GM12878 (cell line): Measurements from ENCODE around the gene LLCFC1. TPM values are rescaled to one million over a fixed set of nuclear protein-coding genes. Genes with fewer than 3 reads are reported as not detected.
A peak's percentile ranks its signal among the peaks of the same experiment; 100 is the strongest.

Source experiments
- ATAC-seq: fragments of 200-7000 bp; cut with Tn5 transposase; 3 replicates; pipeline ENCODE4 v1.9.1; 2020; ENCODE audit warnings: mild to moderate bottlenecking, moderate library complexity
- BruUV-seq: library from RNA; stranded (reverse); fragments of 400-500 nt; replicated peaks from 2 replicates; lab custom pipeline; 2021; lab: Mats Ljungman, UMichigan
- CTCF ChIA-PET: fragments of 300-600 bp; sonication (Branson Sonifier 250); formaldehyde crosslinking; extraction: SDS; loops from one replicate; lab custom pipeline; 2021; ENCODE audit warnings: inconsistent platforms; lab: Yijun Ruan, JAX
- POLR2A ChIA-PET: fragments of 350-600 bp; formaldehyde crosslinking; extraction: SDS; loops from one replicate; lab custom pipeline; 2021; ENCODE audit warnings: inconsistent platforms; lab: Charles Lee
- RAD21 ChIA-PET: fragments of 300-600 bp; sonication (Branson Sonifier 250); formaldehyde crosslinking; loops from one replicate; lab custom pipeline; 2023; ENCODE audit warnings: antibody characterized with exemption; ENCODE audit not compliant: unreplicated experiment; lab: Charles Lee
- SMC1A ChIA-PET: fragments of 300-600 bp; sonication (Branson Sonifier 250); formaldehyde crosslinking; loops from one replicate; lab custom pipeline; 2023; ENCODE audit not compliant: unreplicated experiment, uncharacterized antibody; lab: Charles Lee
- DNase-seq: peaks from one replicate; pipeline ENCODE4 v3.0.0-alpha.2; 2011; ENCODE audit warnings: low read depth, low spot score
- FAIRE-seq: peaks from 3 replicates; lab custom pipeline; 2011; peaks lifted over from hg19 to GRCh38; lab: Jason Lieb, UNC
- H2AFZ ChIP-seq: 2 replicates; pipeline ENCODE4 v1.6.0; 2011; ENCODE audit warnings: low read depth, low read length, control low read depth; ENCODE audit not compliant: control insufficient read depth
- H3K27ac ChIP-seq: 2 replicates; pipeline ENCODE4 v1.5.1; 2011; ENCODE audit warnings: control low read depth; ENCODE audit not compliant: control insufficient read depth, insufficient read depth
- H3K27me3 ChIP-seq, 2 experiments: replicated peaks in 1 of 2; 2 replicates each; pipeline versions ENCODE4 v1.6.0 to v1.6.1; 2011; ENCODE audit warnings: low read length in 1 of 2; ENCODE audit not compliant: control insufficient read depth in 2 of 2, insufficient read depth in 2 of 2
- H3K36me3 ChIP-seq, 2 experiments: 2 replicates each; pipeline ENCODE4 v1.5.1; 2011; ENCODE audit warnings: low read length in 1 of 2; ENCODE audit not compliant: control insufficient read depth in 2 of 2, insufficient read depth in 2 of 2
- H3K4me1 ChIP-seq: 2 replicates; pipeline ENCODE4 v1.6.1; 2011; ENCODE audit warnings: mild to moderate bottlenecking, low read length, moderate library complexity, mixed read lengths; ENCODE audit not compliant: control insufficient read depth, insufficient read depth
- H3K4me2 ChIP-seq: 2 replicates; pipeline ENCODE4 v1.6.0; 2011; ENCODE audit warnings: control low read depth; ENCODE audit not compliant: control insufficient read depth, insufficient read depth
- H3K4me3 ChIP-seq: fragments of 200-600 bp; sonication (generic); 2 replicates; pipeline ENCODE4 v1.5.1; 2016
- H3K79me2 ChIP-seq: 2 replicates; pipeline ENCODE4 v1.6.0; 2011; ENCODE audit warnings: low read length; ENCODE audit not compliant: control insufficient read depth, insufficient read depth
- H3K9ac ChIP-seq: 2 replicates; pipeline ENCODE4 v1.8.0; 2011; ENCODE audit warnings: low read length, control low read depth, mixed read lengths; ENCODE audit not compliant: control insufficient read depth, insufficient read depth
- H3K9me3 ChIP-seq: replicated peaks from 3 replicates; pipeline ENCODE4 v1.5.1; 2011; ENCODE audit warnings: mild to moderate bottlenecking, low read length; ENCODE audit not compliant: control insufficient read depth, insufficient read depth
- H4K20me1 ChIP-seq: 2 replicates; pipeline ENCODE4 v1.6.0; 2011; ENCODE audit not compliant: control insufficient read depth, insufficient read depth
- ASH2L ChIP-seq: fragments of 300-600, 200-600 bp; sonication (generic); IDR thresholded peaks from 2 replicates; pipeline ENCODE4 v1.6.1; 2017; ENCODE audit warnings: low read depth, mild to moderate bottlenecking, borderline replicate concordance
- BACH1 ChIP-seq: fragments of 450-650 bp; IDR thresholded peaks from 2 replicates; pipeline ENCODE4 v1.6.1; 2017; ENCODE audit warnings: mild to moderate bottlenecking, borderline replicate concordance
- DPF2 ChIP-seq: fragments of 450-650 bp; IDR thresholded peaks from 2 replicates; pipeline ENCODE4 v1.6.1; 2017; ENCODE audit warnings: mild to moderate bottlenecking
- HCFC1 ChIP-seq: fragments of 150-350 bp; IDR thresholded peaks from 2 replicates; pipeline ENCODE4 v1.6.1; 2014; ENCODE audit warnings: low read length
- HDAC2 ChIP-seq: fragments of 200-600 bp; sonication (generic); IDR thresholded peaks from 2 replicates; pipeline ENCODE4 v1.6.1; 2017
- IRF5 ChIP-seq: fragments of 450-650 bp; IDR thresholded peaks from 2 replicates; pipeline ENCODE4 v1.6.1; 2017; ENCODE audit warnings: borderline replicate concordance
- MAX ChIP-seq: IDR thresholded peaks from 2 replicates; pipeline ENCODE4 v1.6.1; 2012; ENCODE audit warnings: low read depth, low read length, improper control_type of control experiment
- NR2C1 ChIP-seq: fragments of 450-650 bp; IDR thresholded peaks from 2 replicates; pipeline ENCODE4 v1.6.1; 2017; ENCODE audit warnings: antibody characterized with exemption, mild to moderate bottlenecking, moderate library complexity
- PKNOX1 ChIP-seq: fragments of 450-650 bp; IDR thresholded peaks from 2 replicates; pipeline ENCODE4 v1.6.1; 2016; ENCODE audit warnings: mild to moderate bottlenecking
- POLR2AphosphoS2 ChIP-seq: IDR thresholded peaks from 2 replicates; pipeline ENCODE4 v1.6.1; 2011; ENCODE audit warnings: low read depth, mild to moderate bottlenecking, low read length, improper control_type of control experiment, moderate library complexity
- RCOR1 ChIP-seq: conservative IDR thresholded peaks from 2 replicates; pipeline ENCODE4 v1.6.1; 2012; ENCODE audit warnings: low read depth, low read length, improper control_type of control experiment
- REST ChIP-seq: IDR thresholded peaks from 2 replicates; pipeline ENCODE4 v1.6.1; 2012; ENCODE audit warnings: mild to moderate bottlenecking, low read depth, low read length
- RFX5 ChIP-seq: IDR thresholded peaks from 2 replicates; pipeline ENCODE4 v1.6.1; 2011; ENCODE audit warnings: low read depth, low read length, improper control_type of control experiment
- SUZ12 ChIP-seq: fragments of 200-600 bp; sonication (generic); IDR thresholded peaks from one replicate; pipeline ENCODE4 v1.6.1; 2018; ENCODE audit warnings: antibody characterized with exemption, mild to moderate bottlenecking; ENCODE audit not compliant: unreplicated experiment
- TCF12 ChIP-seq: IDR thresholded peaks from 2 replicates; pipeline ENCODE4 v1.6.1; 2011; ENCODE audit warnings: low read depth, mild to moderate bottlenecking, low read length
- TCF7 ChIP-seq: IDR thresholded peaks from 2 replicates; pipeline ENCODE4 v1.6.1; 2014; ENCODE audit warnings: antibody characterized with exemption, borderline replicate concordance
- USF2 ChIP-seq: IDR thresholded peaks from 2 replicates; pipeline ENCODE4 v1.6.1; 2011; ENCODE audit warnings: low read depth, low read length, improper control_type of control experiment, borderline replicate concordance
- WRNIP1 ChIP-seq: IDR thresholded peaks from 2 replicates; pipeline ENCODE4 v1.6.1; 2011; ENCODE audit warnings: low read depth, low read length, improper control_type of control experiment, borderline replicate concordance
- YY1 ChIP-seq: IDR thresholded peaks from 2 replicates; pipeline ENCODE4 v1.6.1; 2011; ENCODE audit warnings: low read depth, mild to moderate bottlenecking, low read length
- WGBS: methylation state at CpG from one replicate; pipeline ENCODE4 v1.1.6; 2016; ENCODE audit warnings: low lambda C conversion rate; ENCODE audit not compliant: insufficient replicate concordance, insufficient coverage; ENCODE audit errors: missing lambda C conversion rate; 5-methylcytosine and 5-hydroxymethylcytosine counted together
- in situ Hi-C: fragments of 300-500 bp; cut with MboI; formaldehyde crosslinking; loops from 9 replicates; pipeline ENCODE4 v1.14.3; 2018; ENCODE audit warnings: mixed read lengths
- intact Hi-C: fragments of 100-400 bp; cut with micrococcal nuclease; formaldehyde crosslinking; loops from one replicate; pipeline ENCODE4 v1.14.2; 2022; ENCODE audit not compliant: unreplicated experiment
- polyA plus RNA-seq, 11 experiments: library from polyadenylated mRNA; depleted of rRNA in 4 of 11; unstranded in 6 of 11; stranded (reverse) in 5 of 11; fragments of >200 nt; fragmentation: Nextera tagmentation in 4 of 11; fragmentation: Illumina TruSeq in 1 of 11; extraction: Ambion mirVana in 4 of 11; extraction: Trizol in 1 of 11; gene quantifications; 1 replicate in 1 of 11; 2 replicates in 10 of 11; pipeline versions ENCODE4 v1.2.1 to v1.2.3, GENCODE V29; 2011 to 2016; ENCODE audit warnings: inconsistent platforms in 2 of 11, missing spikeins in 2 of 11, low read depth in 1 of 11
- total RNA-seq, 4 experiments: library from RNA; depleted of rRNA in 3 of 4; stranded (reverse); fragments of >200 nt in 3 of 4; fragmentation: Illumina TruSeq in 1 of 4; extraction: Trizol in 1 of 4; gene quantifications; 2 replicates each; pipeline versions ENCODE4 v1.2.1 to v1.2.3, GENCODE V29; 2013 to 2021

LLCFC1 gene
- total and polyA plus RNA-seq, 10 of the 15 experiments (the other 5 are each of a cell fraction or from before 2014, with no cell fraction given) = not detected

GRCh38 chr7:142943706-142944268 is 4.5 kb downstream of the LLCFC1 start:
- CTCF ChIA-PET = interaction anchor here (0.6 kb wide), 1 partner anchor 49 kb away, joined by 3 read pairs; no protein-coding TSS in a partner anchor
- Histone ChIP-seq H3K9me3 (no peaks in the 10 kb centered on the region; the same call in 2 of the 3 replicates), H3K4me2 (no peak overlapping the region), H3K27me3 (no peaks in the 10 kb centered on the region; a peak in 1 of 4 replicates), H3K27ac (no peak overlapping the region), H4K20me1 (no peaks in the 10 kb centered on the region), H3K9ac (no peak overlapping the region), H3K79me2 (no peaks in the 10 kb centered on the region), H3K4me1 (no peaks in the 10 kb centered on the region), H3K4me3 (no peak overlapping the region), H3K36me3 (no peaks in the 10 kb centered on the region), H2AFZ (0 out of 2 replicates have a peak overlapping the region, but pooled peaks have one; percentile 7)
- FAIRE-seq (no peak), ATAC-seq (peak; percentile 21; the same call in 1 of the 3 replicates), DNase-seq (no peak)
- in situ Hi-C loops (no loop called here), intact Hi-C loops (no loop called here)
- BruUV-seq = no TSS peak
- WGBS = under 1% methylated on average over 7 of the region's 7 CpGs
- POLR2A ChIA-PET = no interaction called here
- SMC1A ChIA-PET = interaction anchor here (0.9 kb wide), 1 partner anchor 21 kb away, joined by 3 read pairs; no protein-coding TSS in a partner anchor
- RAD21 ChIA-PET = no interaction called here
- no peak for TF ChIP-seq RCOR1
- no peak for TF ChIP-seq BACH1
- no peak for TF ChIP-seq RFX5
- no peak for TF ChIP-seq POLR2AphosphoS2
- TF ChIP-seq ASH2L = no peak
- TF ChIP-seq WRNIP1 = no peak
- TF ChIP-seq TCF7 = no peak
- no peak for TF ChIP-seq HDAC2
- no peak for TF ChIP-seq NR2C1
- TF ChIP-seq MAX = no peak
- TF ChIP-seq HCFC1 = no peak
- TF ChIP-seq USF2 = no peak
- no peak for TF ChIP-seq TCF12
- no peak for TF ChIP-seq REST
- TF ChIP-seq IRF5 = no peak
- TF ChIP-seq DPF2 = no peak
- TF ChIP-seq SUZ12 = no peak
- TF ChIP-seq PKNOX1 = no peak
- no peak for TF ChIP-seq YY1
